OCI-LY3 (cell line): ENCODE data around the gene IDNK.
"Not testable (repeated sequence)": the region's sequence is repeated elsewhere in the genome, so short reads cannot be mapped to it uniquely, and the experiment has no call there.

ENCODE experiments used
- H2AFZ ChIP-seq: fragments of 200-600, 300-600 bp; shearing (Covaris generic); 2 replicates; pipeline ENCODE4 v1.6.0; 2014; ENCODE audit warnings: antibody characterized with exemption, low read depth, low read length
- H3K27ac ChIP-seq: fragments of 200-600, 300-600 bp; sonication (generic); 2 replicates; pipeline ENCODE4 v1.5.1; 2014; ENCODE audit warnings: mild to moderate bottlenecking, low read length, moderate library complexity, mixed read lengths
- H3K27me3 ChIP-seq: fragments of 200-600, 300-600 bp; sonication (generic); 2 replicates; pipeline ENCODE4 v1.6.1; 2014; ENCODE audit warnings: low read depth, low read length, mixed read lengths
- H3K36me3 ChIP-seq: fragments of 200-600, 300-600 bp; sonication (generic); replicated peaks from 2 replicates; pipeline ENCODE3; 2014; ENCODE audit warnings: low read depth, low read length, mixed read lengths
- H3K4me1 ChIP-seq: fragments of 300-600, 200-600 bp; sonication (generic); 2 replicates; pipeline ENCODE4 v1.6.1; 2014; ENCODE audit warnings: low read length, mixed read lengths
- H3K4me2 ChIP-seq: fragments of 200-600, 300-600 bp; sonication (generic); 2 replicates; pipeline ENCODE4 v1.6.1; 2014; ENCODE audit warnings: low read length, mixed read lengths
- H3K4me3 ChIP-seq: fragments of 300-600, 200-600 bp; sonication (generic); 2 replicates; pipeline ENCODE4 v1.5.1; 2014; ENCODE audit warnings: antibody characterized with exemption, mild to moderate bottlenecking, low read length, moderate library complexity
- H3K79me2 ChIP-seq: fragments of 300-600, 200-600 bp; shearing (Covaris generic); 2 replicates; pipeline ENCODE4 v1.6.1; 2014; ENCODE audit warnings: mild to moderate bottlenecking, low read length, mixed read lengths
- H3K9ac ChIP-seq: fragments of 300-600, 200-600 bp; shearing (Covaris generic); 2 replicates; pipeline ENCODE4 v1.6.0; 2014; ENCODE audit warnings: mild to moderate bottlenecking, low read length, moderate library complexity
- H3K9me3 ChIP-seq: fragments of 200-600, 300-600 bp; shearing (Covaris generic); 2 replicates; pipeline ENCODE4 v1.6.1; 2014; ENCODE audit warnings: low read length, mixed read lengths; ENCODE audit not compliant: insufficient read depth
- H4K20me1 ChIP-seq: fragments of 200-600, 300-600 bp; sonication (generic); 2 replicates; pipeline ENCODE4 v1.6.1; 2016; ENCODE audit warnings: low read length, mixed read lengths; ENCODE audit not compliant: insufficient read depth
- CTCF ChIP-seq: fragments of 200-600, 300-600 bp; sonication (generic); IDR thresholded peaks from 2 replicates; pipeline ENCODE4 v1.5.1; 2014; ENCODE audit warnings: antibody characterized with exemption, low read length, low read depth
- EZH2phosphoT487 ChIP-seq: fragments of 200-600 bp; shearing (Covaris generic); IDR thresholded peaks from 2 replicates; pipeline ENCODE4 v1.6.1; 2018; ENCODE audit warnings: antibody characterized with exemption, mixed run types, low read depth

The IDNK gene

GRCh38 chr9:83599071-83599470 lies 23.9 kb upstream of the IDNK start:
- no peaks in the 10 kb centered on the region for H4K20me1 ChIP-seq

GRCh38 chr9:83601463-83601862 lies 21.5 kb upstream of the IDNK start:
- no peak overlapping the region for H2AFZ ChIP-seq
- no peak overlapping the region for H3K27ac ChIP-seq
- no peaks in the 10 kb centered on the region for H3K79me2 ChIP-seq
- no peaks in the 10 kb centered on the region for H3K4me1 ChIP-seq
- H3K36me3 ChIP-seq = no peaks in the 10 kb centered on the region
- no peaks in the 10 kb centered on the region for H4K20me1 ChIP-seq
- H3K4me3 ChIP-seq = no peak overlapping the region
- H3K27me3 ChIP-seq = no peaks in the 10 kb centered on the region
- H3K9me3 ChIP-seq = no peaks in the 10 kb centered on the region
- no peak overlapping the region for H3K9ac ChIP-seq
- no peak overlapping the region for H3K4me2 ChIP-seq
- TF ChIP-seq EZH2phosphoT487 = no peak
- no peak for TF ChIP-seq CTCF

More at GRCh38 chr9:83599071-83599470, 23.9 kb upstream of the IDNK start:
- H3K36me3 ChIP-seq = no peaks in the 10 kb centered on the region
- H3K4me1 ChIP-seq = no peaks in the 10 kb centered on the region
- no peaks in the 10 kb centered on the region for H3K9me3 ChIP-seq
- H2AFZ ChIP-seq = no peak overlapping the region
- no peaks in the 10 kb centered on the region for H3K27me3 ChIP-seq
- H3K9ac ChIP-seq = no peak overlapping the region
- no peak overlapping the region for H3K4me3 ChIP-seq
- H3K4me2 ChIP-seq = no peak overlapping the region
- TF ChIP-seq CTCF = no peak
- TF ChIP-seq EZH2phosphoT487 = no peak
- H3K27ac ChIP-seq = no peak overlapping the region
- H3K79me2 ChIP-seq = no peaks in the 10 kb centered on the region

- H2AFZ ChIP-seq, H3K27ac ChIP-seq, H3K36me3 ChIP-seq, H3K27me3 ChIP-seq, H3K9ac ChIP-seq, H3K4me3 ChIP-seq, H4K20me1 ChIP-seq, H3K9me3 ChIP-seq, H3K4me1 ChIP-seq, H3K79me2 ChIP-seq, H3K4me2 ChIP-seq: not testable (repeated sequence)
These were observed 15.3 kb upstream of the IDNK start for GRCh38 chr9:83607620-83608019.

- H3K27ac ChIP-seq, H3K9me3 ChIP-seq, H2AFZ ChIP-seq: not testable (repeated sequence)
These were observed 9.6 kb upstream of the IDNK start for GRCh38 chr9:83613298-83613697.

GRCh38 chr9:83617299-83617698 lies 5.6 kb upstream of the IDNK start:
- H3K9ac ChIP-seq = no peak overlapping the region
- H3K36me3 ChIP-seq = no peaks in the 10 kb centered on the region
- H3K27ac ChIP-seq = no peak overlapping the region
- H2AFZ ChIP-seq = no peak overlapping the region
- peaks cover 5% of the 10 kb centered on the region; the same call in 1 of the 2 replicates for H3K27me3 ChIP-seq
- no peaks in the 10 kb centered on the region for H3K9me3 ChIP-seq
- TF ChIP-seq CTCF (no peak), EZH2phosphoT487 (no peak)
- no peak overlapping the region for H3K4me2 ChIP-seq
- no peak overlapping the region for H3K4me3 ChIP-seq
- peaks cover 8% of the 10 kb centered on the region for H3K4me1 ChIP-seq
- H4K20me1 ChIP-seq = no peaks in the 10 kb centered on the region
- H3K79me2 ChIP-seq = no peaks in the 10 kb centered on the region

More at GRCh38 chr9:83613298-83613697, 9.6 kb upstream of the IDNK start:
- not testable (repeated sequence) for H3K4me3 ChIP-seq, H3K4me2 ChIP-seq, H3K36me3 ChIP-seq, H4K20me1 ChIP-seq, H3K9ac ChIP-seq, H3K79me2 ChIP-seq, H3K4me1 ChIP-seq, H3K27me3 ChIP-seq
